B cell (primary cell): Measurements from ENCODE around the gene MEF2C. TPM values are rescaled to one million over a fixed set of nuclear protein-coding genes. Genes with fewer than 3 reads are reported as not detected.

Source experiments
- ATAC-seq: fragments of 200-7000 bp; cut with Tn5 transposase; one replicate; pipeline ENCODE4 v1.10.0; 2021; ENCODE audit warnings: low read depth, mild to moderate bottlenecking, moderate number of reproducible peaks, moderate library complexity
- CTCF ChIA-PET: fragments of 350-600 bp; sonication (Branson Sonifier 250); formaldehyde crosslinking; loops from one replicate; lab custom pipeline; 2021; ENCODE audit warnings: antibody characterized with exemption, inconsistent platforms; lab: Charles Lee
- POLR2A ChIA-PET: fragments of 350-600 bp; sonication (Branson Sonifier 250); formaldehyde crosslinking; loops from one replicate; lab custom pipeline; 2021; ENCODE audit warnings: antibody characterized with exemption; lab: Charles Lee
- DNase-seq: peaks from one replicate; pipeline ENCODE4 v3.0.0; 2013
- H2AFZ ChIP-seq: 2 replicates; pipeline ENCODE4 v1.6.1; 2012; ENCODE audit warnings: mild to moderate bottlenecking, low read depth, low read length; ENCODE audit not compliant: insufficient read depth, poor library complexity, severe bottlenecking
- H3K27ac ChIP-seq, 2 donors: 1 replicate in 1 of 2; 2 replicates in 1 of 2; pipeline ENCODE4 v1.5.1; 2012 to 2013; ENCODE audit warnings: low read length in 2 of 2, mild to moderate bottlenecking in 2 of 2, moderate library complexity in 1 of 2
- H3K27me3 ChIP-seq, 4 experiments: fragments of 200-600 bp in 1 of 4; sonication (generic) in 1 of 4; replicated peaks in 1 of 4; 1 replicate in 2 of 4; 2 replicates in 2 of 4; pipeline versions ENCODE4 v1.6.1 to v1.7.0; 2013 to 2016; ENCODE audit warnings: low read length in 3 of 4, mild to moderate bottlenecking in 2 of 4, mixed read lengths in 1 of 4, moderate library complexity in 1 of 4; ENCODE audit not compliant: insufficient read depth in 4 of 4, control insufficient read depth in 3 of 4; ENCODE audit errors: control extremely low read depth in 1 of 4
- H3K36me3 ChIP-seq, 2 experiments: replicated peaks in 1 of 2; 1 replicate in 1 of 2; 2 replicates in 1 of 2; pipeline versions ENCODE4 v1.6.1 to v1.7.1; 2013; ENCODE audit warnings: low read length in 1 of 2; ENCODE audit not compliant: insufficient read depth in 2 of 2, control insufficient read depth in 1 of 2; ENCODE audit errors: control extremely low read depth in 1 of 2, extremely low read depth in 1 of 2
- H3K4me1 ChIP-seq, 2 donors: fragments of 200-600 bp in 1 of 2; sonication (generic) in 1 of 2; 1 replicate in 1 of 2; 2 replicates in 1 of 2; pipeline versions ENCODE4 v1.5.1 to v1.6.1; 2013 to 2017; ENCODE audit warnings: low read length in 2 of 2; ENCODE audit not compliant: control insufficient read depth in 2 of 2, insufficient read depth in 2 of 2
- H3K4me2 ChIP-seq: replicated peaks from 2 replicates; pipeline ENCODE3; 2012; ENCODE audit warnings: mild to moderate bottlenecking, low read depth, low read length; ENCODE audit not compliant: poor library complexity, severe bottlenecking
- H3K4me3 ChIP-seq, 5 experiments: fragments of 200-600 bp in 1 of 5; sonication (generic) in 1 of 5; 1 replicate in 3 of 5; 2 replicates in 2 of 5; pipeline versions ENCODE4 v1.5.1 to v1.7.0; 2011 to 2016; ENCODE audit warnings: low read length in 4 of 5, mild to moderate bottlenecking in 4 of 5, low read depth in 2 of 5, control low read depth in 1 of 5, moderate library complexity in 1 of 5; ENCODE audit not compliant: insufficient read depth in 1 of 5; ENCODE audit errors: control extremely low read depth in 1 of 5, extremely low read depth in 1 of 5
- H3K79me2 ChIP-seq: fragments of 200-600 bp; sonication (generic); one replicate; pipeline ENCODE4 v1.6.0; 2016; ENCODE audit warnings: low read length; ENCODE audit not compliant: control insufficient read depth, insufficient read depth
- H3K9ac ChIP-seq: fragments of 200-600 bp; sonication (generic); 2 replicates; pipeline ENCODE4 v1.6.1; 2017; ENCODE audit warnings: mild to moderate bottlenecking, low read length, moderate library complexity
- H3K9me3 ChIP-seq, 3 donors: one replicate each; pipeline versions ENCODE4 v1.6.1 to v1.7.1; 2013; ENCODE audit warnings: low read length in 2 of 3; ENCODE audit not compliant: control insufficient read depth in 2 of 3, insufficient read depth in 1 of 3; ENCODE audit errors: control extremely low read depth in 1 of 3
- H4K20me1 ChIP-seq: 2 replicates; pipeline ENCODE4 v1.6.0; 2012; ENCODE audit warnings: mild to moderate bottlenecking, low read length; ENCODE audit not compliant: insufficient read depth, control insufficient read depth, poor library complexity, severe bottlenecking
- H3K27ac Mint-ChIP-seq: one replicate; pipeline ENCODE4 v1.8.0; 2021; ENCODE audit warnings: mixed read lengths
- H3K27me3 Mint-ChIP-seq: one replicate; pipeline ENCODE4 v1.8.0; 2021; ENCODE audit warnings: mixed read lengths
- H3K4me1 Mint-ChIP-seq: one replicate; pipeline ENCODE4 v1.8.0; 2021; ENCODE audit warnings: mixed read lengths
- H3K4me3 Mint-ChIP-seq: one replicate; pipeline ENCODE4 v1.8.0; 2021; ENCODE audit warnings: mixed read lengths
- H3K9me3 Mint-ChIP-seq: one replicate; pipeline ENCODE4 v1.8.0; 2022; ENCODE audit warnings: mixed read lengths; ENCODE audit not compliant: insufficient read depth
- EZH2 ChIP-seq: IDR thresholded peaks from 2 replicates; pipeline ENCODE4 v1.6.1; 2012; ENCODE audit warnings: borderline replicate concordance, low read depth, mild to moderate bottlenecking, moderate library complexity, low read length; ENCODE audit not compliant: insufficient read depth, poor library complexity, severe bottlenecking
- WGBS: methylation state at CpG from one replicate; pipeline ENCODE4 v1.1.5; 2013; ENCODE audit warnings: missing lambda C conversion rate; ENCODE audit not compliant: insufficient coverage; 5-methylcytosine and 5-hydroxymethylcytosine counted together
- intact Hi-C: fragments of 100-400 bp; cut with micrococcal nuclease; formaldehyde crosslinking; loops from one replicate; pipeline ENCODE4 v1.10.0; 2022
- polyA plus RNA-seq: library from polyadenylated mRNA; depleted of rRNA; stranded (reverse); fragments of >200 nt; gene quantifications from 2 replicates; pipeline ENCODE4 v1.2.3, GENCODE V29; 2012
- total RNA-seq, 2 donors: library from RNA; stranded (reverse); fragments of 120-200 nt in 1 of 2; gene quantifications; 1 replicate in 1 of 2; 2 replicates in 1 of 2; pipeline versions ENCODE4 v1.2.3 to v1.2.4, GENCODE V29; 2013 to 2022
- TF ChIP-seq, protein P1 (sequence below): fragments of 200-600 bp; IDR thresholded peaks from one replicate; pipeline ENCODE4 v1.8.0; 2022; ENCODE audit warnings: antibody characterized with exemption, mild to moderate bottlenecking

MEF2C gene
- total and polyA plus RNA-seq, 2 donors (not counting 1 experiment from before 2014, with no cell fraction given): 97.4 to 354 TPM

DNA sequence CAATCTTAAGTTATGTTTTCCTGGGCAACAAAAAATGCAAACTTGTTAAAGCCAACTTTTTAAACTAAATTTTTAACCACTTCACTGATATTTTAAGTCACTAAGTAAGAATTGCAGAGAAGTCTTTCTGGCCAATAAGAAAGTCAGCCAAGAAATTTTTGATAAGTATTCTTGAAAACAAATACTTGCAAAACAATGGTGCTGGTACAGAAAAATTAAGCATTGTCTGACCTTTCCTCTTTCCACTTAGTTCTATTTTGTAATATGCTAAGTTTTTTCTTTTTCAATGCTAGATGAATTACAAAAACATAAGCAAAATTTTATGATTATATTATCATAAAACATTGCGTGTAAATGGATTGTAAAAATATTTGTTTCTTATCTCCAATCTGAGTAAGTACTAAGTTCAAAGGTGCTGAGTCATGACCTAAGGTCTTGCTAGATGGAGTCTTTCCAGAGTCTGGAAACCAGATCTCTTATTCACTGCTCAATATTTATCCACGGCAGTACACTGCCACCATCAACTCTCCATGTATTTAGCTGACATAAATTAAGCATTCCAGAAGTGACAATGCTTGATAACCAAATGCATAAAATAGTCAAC, 139.7 kb downstream of the MEF2C start:
- WGBS: 100% methylated on average over 1 of the region's 2 CpGs
- intact Hi-C loops: no loop called here
- H3K27me3 Mint-ChIP-seq: no peaks in the 10 kb centered on the region
- Histone ChIP-seq H3K4me2 (no peak overlapping the region), H3K4me3 (no peak overlapping the region), H3K36me3 (peaks cover 15 to 72% of the 10 kb centered on the region in 2 experiments), H2AFZ (no peak overlapping the region), H3K4me1 (peaks cover 7% of the 10 kb centered on the region in 2 donors), H3K27me3 (no peaks in the 10 kb centered on the region), H3K27ac (peak overlapping the region in 1 of 2 donors; percentile 59), H3K9me3 (no peaks in the 10 kb centered on the region), H3K79me2 (peaks cover 36% of the 10 kb centered on the region), H3K9ac (no peak overlapping the region), H4K20me1 (no peaks in the 10 kb centered on the region)
- H3K4me1 Mint-ChIP-seq: peaks cover 55% of the 10 kb centered on the region
- no peak for TF ChIP-seq EZH2
- TF ChIP-seq, protein P1, sequence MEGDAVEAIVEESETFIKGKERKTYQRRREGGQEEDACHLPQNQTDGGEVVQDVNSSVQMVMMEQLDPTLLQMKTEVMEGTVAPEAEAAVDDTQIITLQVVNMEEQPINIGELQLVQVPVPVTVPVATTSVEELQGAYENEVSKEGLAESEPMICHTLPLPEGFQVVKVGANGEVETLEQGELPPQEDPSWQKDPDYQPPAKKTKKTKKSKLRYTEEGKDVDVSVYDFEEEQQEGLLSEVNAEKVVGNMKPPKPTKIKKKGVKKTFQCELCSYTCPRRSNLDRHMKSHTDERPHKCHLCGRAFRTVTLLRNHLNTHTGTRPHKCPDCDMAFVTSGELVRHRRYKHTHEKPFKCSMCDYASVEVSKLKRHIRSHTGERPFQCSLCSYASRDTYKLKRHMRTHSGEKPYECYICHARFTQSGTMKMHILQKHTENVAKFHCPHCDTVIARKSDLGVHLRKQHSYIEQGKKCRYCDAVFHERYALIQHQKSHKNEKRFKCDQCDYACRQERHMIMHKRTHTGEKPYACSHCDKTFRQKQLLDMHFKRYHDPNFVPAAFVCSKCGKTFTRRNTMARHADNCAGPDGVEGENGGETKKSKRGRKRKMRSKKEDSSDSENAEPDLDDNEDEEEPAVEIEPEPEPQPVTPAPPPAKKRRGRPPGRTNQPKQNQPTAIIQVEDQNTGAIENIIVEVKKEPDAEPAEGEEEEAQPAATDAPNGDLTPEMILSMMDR: no peak
- H3K9me3 Mint-ChIP-seq: no peaks in the 10 kb centered on the region
- no peak overlapping the region for H3K4me3 Mint-ChIP-seq
- H3K27ac Mint-ChIP-seq: peak overlapping the region; percentile 29
- ChIA-PET POLR2A (no interaction called here), CTCF (interaction anchor here (0.7 to 1.2 kb wide), 2 partner anchors 14 to 15 kb away, joined by 3 read pairs; no protein-coding TSS in a partner anchor)
- DNase-seq: no peak
- no peak for ATAC-seq

DNA sequence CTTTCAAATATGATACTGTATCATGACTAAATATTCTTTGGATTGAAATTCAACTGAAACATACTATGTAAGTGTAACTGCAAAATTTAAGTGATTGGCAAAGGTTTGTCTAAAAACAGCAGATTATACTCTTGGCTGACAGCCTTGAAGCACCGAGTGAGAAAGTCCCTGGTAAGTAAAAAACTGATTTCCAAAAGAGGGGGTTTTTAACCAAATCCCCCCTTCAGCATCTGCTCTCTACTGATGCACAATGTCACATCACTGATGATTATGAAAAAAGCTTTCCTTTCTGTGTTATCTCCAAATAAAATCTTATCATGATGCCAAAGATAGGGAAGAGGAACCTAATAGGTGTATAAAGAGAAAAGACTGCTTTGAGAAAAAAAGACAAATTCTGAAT, 141.0 kb downstream of the MEF2C start:
- ATAC-seq (no peak), DNase-seq (peak; percentile 45)
- H3K4me1 ChIP-seq: peaks cover 19% of the 10 kb centered on the region in 2 donors
- ChIA-PET POLR2A (no interaction called here), CTCF (interaction anchor here (3.9 kb wide), 1 partner anchor 13 kb away, joined by 26 read pairs; no protein-coding TSS in a partner anchor)
- H3K36me3 ChIP-seq: peaks cover 16 to 62% of the 10 kb centered on the region in 2 experiments
- no peak overlapping the region for H3K4me3 ChIP-seq
- peaks cover 67% of the 10 kb centered on the region for H3K4me1 Mint-ChIP-seq
- H3K4me3 Mint-ChIP-seq: no peak overlapping the region
- H3K27me3 Mint-ChIP-seq: no peaks in the 10 kb centered on the region
- intact Hi-C loops: no loop called here
- TF ChIP-seq, protein P1: no peak
- no peak for TF ChIP-seq EZH2
- H2AFZ ChIP-seq: no peak overlapping the region
- H4K20me1 ChIP-seq: no peaks in the 10 kb centered on the region
- H3K9me3 Mint-ChIP-seq: no peaks in the 10 kb centered on the region
- peak overlapping the region; percentile 85 for H3K27ac Mint-ChIP-seq
- no peak overlapping the region for H3K4me2 ChIP-seq
- H3K79me2 ChIP-seq: peaks cover 38% of the 10 kb centered on the region
- H3K9me3 ChIP-seq: no peaks in the 10 kb centered on the region
- WGBS: 14% methylated on average over 1 of the region's 1 CpG
- peak overlapping the region; percentile 19 to 85 for H3K27ac ChIP-seq
- no peaks in the 10 kb centered on the region for H3K27me3 ChIP-seq
- no peak overlapping the region for H3K9ac ChIP-seq
